ENCODE results near the gene SLC16A4.

DNA sequence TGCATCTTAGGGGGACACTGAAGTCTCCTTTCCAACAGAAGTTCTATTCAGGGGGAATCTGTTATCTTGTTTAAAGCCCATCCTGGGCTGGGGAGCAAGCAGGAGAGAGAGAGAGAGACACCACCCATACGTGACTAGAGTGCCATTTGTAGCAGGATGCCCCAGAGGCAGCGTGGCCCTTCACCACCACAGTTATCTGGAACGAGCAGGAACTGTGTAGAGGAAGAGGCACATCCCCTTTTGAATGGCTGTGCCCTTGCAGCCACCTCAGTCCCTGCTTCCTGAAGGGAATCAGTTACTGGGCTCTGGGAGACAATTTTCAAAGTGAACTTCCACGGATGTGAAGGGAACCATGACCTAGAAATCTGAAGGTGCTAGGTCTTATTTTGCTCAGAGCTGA, 36.0 kb upstream of the SLC16A4 start:
- TF ChIP-seq TAF1 (IDR thresholded peaks at IDR 0.05; ENCODE audit: borderline replicate concordance, low read depth, low read length) (no peak), POLR2A (IDR thresholded peaks at IDR 0.05; ENCODE audit: low read depth, low read length) (no peak)

Data from GM12892 (cell line).